ENCODE results near the gene TNFAIP3.
"Not testable (repeated sequence)": the region's sequence is repeated elsewhere in the genome, so short reads cannot be mapped to it uniquely, and the experiment has no call there.

The TNFAIP3 gene

DNA sequence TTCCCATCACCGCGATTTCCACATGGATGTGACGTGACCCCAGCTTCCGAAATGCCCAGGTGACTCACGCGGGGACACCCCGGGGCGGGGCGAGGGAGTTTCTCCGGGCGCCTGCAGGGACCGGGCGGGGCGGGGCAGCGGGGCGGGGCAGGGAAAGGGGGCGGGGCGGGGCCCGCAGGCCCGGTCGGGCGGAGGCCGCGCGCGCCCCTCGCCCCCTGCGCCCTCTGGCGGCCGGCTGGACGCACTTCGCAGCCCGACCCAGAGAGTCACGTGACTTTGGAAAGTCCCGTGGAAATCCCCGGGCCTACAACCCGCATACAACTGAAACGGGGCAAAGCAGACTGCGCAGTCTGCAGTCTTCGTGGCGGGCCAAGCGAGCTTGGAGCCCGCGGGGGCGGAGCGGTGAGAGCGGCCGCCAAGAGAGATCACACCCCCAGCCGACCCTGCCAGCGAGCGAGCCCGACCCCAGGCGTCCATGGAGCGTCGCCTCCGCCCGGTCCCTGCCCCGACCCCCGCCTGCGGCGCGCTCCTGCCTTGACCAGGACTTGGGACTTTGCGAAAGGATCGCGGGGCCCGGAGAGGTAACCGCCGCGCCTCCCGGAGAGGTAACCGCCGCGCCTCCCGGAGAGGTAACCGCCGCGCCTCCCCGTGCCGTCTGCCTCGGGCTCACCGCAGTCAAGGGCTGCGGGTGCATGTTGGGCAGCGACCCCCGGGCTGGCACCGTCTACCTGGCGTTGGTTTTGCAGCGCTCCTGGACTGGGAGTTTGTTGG is at the start of gene TNFAIP3:
TNFAIP3 (plus strand) TSS at position 346 of the 771 bp plus-strand sequence. CDS start 3,969 bp downstream, outside the sequence.
- peak; percentile 97 for DNase-seq

DNA sequence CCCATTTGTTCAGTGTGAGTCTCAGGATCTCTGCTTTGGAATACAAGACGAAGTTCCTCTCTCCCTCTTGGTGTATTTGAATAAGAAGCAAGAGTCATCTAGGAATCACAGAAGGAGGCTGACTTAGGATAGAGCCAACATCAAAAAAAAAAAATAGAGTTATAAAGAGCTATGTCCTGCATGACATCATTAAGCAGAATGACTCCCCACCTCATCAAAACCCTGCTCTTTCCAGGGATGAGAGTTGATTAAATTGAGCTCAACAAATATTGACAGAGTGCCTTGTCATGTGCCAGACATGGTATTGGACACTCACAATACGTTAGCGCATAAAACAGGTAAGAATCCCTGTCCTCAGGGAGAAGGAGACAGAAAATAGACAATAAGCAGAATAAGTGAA is 48.6 kb upstream of the TNFAIP3 start:
- no peak for DNase-seq

DNA sequence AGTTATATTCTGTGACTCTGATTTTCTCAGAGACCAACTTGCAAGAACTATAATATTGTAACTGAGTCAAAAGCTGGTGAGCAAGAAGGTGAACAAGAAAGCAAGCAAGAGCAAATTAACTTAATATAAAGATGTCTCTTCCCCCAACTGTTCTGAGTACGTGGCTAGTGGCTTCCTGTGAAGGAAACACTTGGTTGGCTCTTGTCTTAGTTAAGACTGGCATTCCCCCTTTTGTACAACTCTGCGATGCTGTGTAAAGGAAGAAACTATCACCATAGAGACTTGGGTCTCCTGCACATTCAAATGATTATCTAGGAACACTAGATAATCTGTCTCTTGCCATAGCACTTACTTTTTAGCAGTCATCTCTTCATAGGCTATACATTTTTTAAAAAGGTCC is 47.3 kb upstream of the TNFAIP3 start:
- DNase-seq, result no peak

DNA sequence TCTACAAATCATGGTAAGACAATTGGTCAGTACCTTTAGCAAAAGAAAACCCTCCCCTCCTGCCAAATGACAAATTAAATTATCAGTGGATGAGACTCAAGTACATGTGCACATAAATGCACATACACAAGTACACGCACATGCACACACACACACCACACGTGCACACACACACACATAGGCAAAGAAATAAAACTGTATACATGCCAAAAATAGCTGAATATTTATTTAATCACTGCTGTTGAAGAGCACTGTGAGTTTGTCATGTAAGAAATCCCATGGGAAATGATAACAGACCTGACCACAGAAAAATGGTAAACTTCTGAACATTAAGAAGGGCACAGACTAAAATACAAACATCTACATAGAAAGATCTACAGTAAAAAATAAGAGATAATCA is 46.6 kb upstream of the TNFAIP3 start:
- DNase-seq, result no peak

DNA sequence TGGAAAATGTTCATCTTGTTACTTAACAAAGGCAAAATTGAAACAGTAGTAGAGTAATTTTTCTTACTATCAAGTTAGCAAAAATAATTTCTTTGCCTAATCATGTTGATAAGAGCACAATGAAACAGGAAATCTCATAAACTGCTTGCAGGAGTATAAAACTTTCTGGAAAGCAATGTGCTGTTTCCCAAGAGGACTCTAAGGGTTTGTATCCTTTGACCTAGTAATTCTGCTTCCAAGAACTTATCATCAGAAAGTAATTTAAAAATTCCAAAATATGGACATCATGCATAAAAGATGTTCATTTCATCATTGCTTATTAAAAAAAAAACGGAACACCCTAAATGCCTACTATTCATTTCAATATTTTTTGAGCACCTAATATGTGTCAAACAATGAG is 46.1 kb upstream of the TNFAIP3 start:
- no peak for DNase-seq

DNA sequence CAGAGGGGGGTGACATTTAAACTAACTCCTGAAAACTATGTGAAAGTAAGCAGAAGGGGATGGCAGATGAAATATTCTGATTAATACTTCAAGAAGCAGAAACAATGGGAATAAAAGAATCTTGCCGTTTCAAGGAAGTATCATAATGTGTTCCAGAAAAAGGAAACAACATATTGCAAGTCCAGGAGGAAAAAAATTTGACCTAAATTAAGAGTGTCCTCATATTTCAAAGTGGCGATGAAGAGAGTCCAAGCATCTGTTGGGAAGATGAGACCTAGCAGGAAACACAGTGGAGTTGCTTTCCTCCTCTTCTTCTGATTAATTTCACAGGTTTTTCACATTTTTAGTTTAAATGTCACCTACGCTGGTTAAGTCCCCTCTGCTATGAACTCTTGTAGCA is 45.6 kb upstream of the TNFAIP3 start:
- no peak for DNase-seq

DNA sequence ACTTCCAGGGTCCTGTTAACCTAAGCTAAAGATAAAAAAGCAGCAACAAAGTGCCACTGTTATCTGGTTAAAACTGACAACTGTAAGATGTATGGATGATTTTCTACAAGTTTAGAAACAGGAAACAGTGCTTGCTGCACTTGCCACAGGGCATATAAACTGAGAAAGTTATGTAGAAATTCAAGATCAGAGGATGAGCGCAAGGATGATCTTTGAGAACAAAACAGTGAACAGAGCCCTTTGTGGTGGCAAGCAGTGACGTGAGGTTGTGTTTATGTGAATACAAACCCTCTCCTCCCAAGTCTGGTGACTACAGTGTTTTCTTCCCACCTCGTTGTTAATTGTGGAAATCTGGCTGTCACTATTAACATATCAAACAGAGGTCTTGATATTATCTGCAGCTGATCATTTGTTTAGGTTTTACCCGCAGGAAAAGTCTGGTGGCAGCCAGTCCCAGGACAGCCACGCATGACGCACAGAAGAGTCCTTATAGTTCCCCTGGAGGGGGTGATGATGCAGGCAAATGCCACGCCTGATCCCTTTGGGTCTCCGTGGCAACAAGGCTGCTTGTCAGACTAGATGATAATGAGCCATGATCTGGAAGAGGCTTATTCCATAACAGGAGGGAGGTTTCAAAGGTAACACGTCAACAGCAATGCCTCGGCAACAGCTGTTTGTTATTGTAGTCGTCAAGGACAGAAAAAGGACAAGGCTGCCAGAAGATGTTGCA is 43.1 kb upstream of the TNFAIP3 start:
- peak; percentile 49 for DNase-seq

DNA sequence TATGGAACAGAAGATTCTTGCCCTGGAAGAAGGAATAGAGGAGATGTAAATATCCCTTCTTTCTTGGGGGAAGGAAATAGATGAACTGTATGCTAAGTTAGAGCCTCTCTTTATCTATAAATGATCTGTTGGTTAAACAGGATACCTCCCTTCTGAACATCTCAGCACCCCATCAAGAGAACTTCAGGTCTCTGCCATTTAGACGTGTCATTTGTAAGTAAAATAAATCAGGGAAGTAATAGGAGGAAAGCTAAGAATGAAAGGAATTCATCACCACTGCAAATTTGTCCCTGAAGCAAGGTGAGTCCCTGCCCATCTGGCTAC is 42.5 kb upstream of the TNFAIP3 start:
- DNase-seq, result no peak

DNA sequence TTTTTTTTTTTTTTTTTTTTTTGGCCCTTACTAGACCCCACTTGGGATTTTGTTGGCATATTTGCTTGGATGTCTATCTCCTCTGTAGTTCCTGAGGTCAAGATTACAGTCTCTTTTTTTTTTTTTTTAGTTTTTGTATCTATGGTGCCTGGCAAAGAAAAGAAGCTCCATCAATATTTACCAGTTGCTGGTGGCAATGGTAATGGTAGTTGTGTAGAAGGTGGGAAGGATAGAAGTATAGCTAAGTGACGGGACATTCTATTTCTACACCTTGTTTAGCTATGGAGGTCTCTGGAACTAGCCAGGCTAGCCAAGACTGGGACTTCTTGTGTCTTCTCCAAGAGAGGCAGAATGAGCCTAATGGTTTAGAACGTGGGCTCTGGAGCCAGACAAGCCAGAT is 42.2 kb upstream of the TNFAIP3 start:
- DNase-seq, result no peak

DNA sequence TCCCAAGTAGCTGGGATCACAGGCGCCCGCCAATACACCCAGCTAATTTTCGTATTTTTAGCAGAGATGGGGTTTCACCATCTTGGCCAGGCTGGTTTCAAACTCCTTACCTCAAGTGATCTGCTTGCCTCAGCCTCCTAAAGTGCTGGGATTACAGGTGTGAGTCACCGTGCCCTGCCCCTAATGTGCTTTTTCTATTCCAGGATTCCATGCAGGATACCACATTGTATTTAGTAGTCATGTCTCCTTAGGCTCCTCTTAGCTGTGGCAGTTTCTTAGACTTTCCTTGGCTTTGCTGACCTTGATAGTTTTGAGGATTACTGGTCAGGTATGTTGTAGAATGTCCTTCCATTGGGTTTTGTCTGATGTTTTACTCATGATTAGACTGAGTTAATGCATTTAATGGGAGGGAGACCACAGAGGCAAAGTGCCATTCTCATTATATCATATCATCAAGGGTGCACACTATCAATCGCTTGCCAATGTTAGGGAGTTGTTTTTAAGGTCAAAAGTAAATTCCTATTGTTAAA is 39.6 kb upstream of the TNFAIP3 start:
- no peak for DNase-seq

DNA sequence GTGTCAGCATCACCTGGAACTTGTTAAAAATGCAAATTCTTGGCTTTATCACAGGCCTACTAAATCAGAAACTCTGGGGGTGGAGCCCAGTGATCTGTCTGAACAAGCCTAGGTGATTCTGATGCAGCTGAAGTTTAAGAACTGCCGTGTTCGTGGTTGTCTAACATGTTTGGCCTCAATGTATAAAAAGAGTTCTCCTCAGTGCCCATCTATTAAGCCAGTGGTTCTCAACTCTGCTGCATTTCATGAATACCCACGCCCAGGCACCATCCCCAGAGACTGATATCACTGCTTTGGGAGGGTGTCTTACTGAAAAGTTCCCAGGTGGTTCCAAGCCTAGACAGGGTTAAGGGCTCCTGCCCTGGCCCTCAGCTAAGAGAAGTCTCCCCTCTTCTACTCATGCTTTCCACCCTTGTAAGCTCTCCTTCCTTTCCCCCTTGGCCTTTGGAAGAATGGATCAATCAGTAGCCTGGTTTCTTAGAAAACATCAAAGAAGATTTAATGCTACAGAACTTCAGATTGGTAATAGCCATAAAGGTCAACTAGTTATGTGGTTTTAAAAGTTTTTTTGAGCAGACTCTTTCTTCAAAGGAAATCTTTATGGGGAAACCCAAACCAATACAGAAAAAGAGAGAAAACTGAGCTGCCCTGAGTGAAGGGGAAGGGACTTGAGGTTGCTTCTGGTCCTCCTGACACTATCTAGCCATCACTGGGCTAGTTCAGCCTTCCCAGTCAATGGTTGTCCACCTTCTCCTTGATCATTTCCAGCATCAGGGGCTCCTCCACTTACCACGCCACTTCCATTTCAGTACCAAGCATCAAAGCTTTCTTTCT is 38.9 kb upstream of the TNFAIP3 start:
- DNase-seq, result no peak

DNA sequence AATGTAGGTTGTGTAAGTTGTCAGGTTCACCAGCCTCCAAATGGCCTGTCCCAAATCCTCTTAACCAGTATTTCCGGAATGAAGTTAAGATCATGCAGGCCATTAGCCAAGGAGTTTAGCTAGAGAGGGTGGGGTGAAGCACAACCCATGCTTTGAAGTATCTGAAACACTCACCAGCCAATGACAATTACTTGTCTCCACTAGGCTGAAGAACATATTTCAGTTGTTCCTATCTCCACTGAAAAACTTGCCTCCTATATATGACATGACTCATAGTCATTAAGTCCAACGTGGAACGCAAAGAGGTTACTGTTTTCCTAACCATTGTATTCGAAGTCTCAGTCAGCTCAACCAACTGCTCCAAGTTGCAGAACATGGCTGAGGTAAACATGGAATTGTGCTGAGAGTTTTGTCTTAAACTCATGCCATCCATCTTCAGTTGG is 37.4 kb upstream of the TNFAIP3 start:
- no peak for DNase-seq

DNA sequence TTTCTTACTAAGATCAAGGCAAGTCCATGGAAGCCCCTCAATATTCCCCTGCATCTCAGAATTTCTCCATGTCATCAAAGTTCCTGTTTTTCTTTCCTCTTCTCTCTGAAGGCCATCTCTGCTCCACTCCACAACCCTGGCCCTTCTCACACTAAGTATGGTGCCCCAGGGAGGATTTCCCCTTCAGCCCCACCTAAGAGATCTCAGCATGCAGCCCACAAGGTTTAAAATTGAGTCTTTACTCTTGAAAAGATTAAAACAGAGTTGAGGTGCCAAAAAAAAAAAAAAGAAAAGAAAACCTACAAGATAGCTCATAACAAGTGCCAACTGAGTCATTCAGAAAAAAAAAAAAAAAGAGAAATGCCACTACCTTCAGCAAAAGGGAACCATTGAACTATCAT is 36.5 kb upstream of the TNFAIP3 start:
- no peak for DNase-seq

DNA sequence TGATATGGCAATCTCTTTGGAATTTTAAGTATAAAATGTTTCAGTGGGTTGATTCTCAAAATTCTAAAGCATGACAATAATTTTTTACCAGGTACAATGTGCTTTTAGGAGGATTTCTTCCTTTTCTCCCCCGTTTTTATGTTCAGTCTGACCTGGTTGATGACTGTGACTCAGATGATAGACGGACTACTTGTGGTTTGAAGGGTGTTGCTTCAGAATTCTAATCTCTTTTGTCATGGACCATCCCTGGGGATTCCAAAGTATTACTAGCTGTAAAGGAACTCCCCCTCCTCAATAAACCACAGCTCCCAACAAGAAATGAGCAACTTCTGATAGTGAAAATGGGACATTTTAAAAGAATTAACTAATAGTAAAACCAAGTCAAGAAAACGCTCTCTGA is 34.9 kb upstream of the TNFAIP3 start:
- peak; percentile 70 for DNase-seq

DNA sequence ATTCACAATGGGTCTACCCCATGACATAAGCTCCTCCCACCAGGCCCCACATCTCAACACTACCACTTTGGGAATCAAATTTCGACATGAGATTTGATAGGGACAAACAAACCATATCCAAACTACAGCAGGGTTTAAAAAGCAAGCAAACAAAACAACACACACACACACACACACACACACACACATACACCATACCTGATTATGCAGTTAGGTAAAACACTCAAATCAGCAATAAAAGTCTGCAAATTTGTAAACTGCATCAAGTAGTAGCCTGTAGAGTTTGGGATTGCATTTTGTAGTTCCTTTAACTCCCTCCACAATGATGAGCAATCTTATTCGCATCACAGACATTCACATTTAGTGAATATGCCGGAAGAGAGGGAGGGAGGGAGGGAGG is 32.6 kb upstream of the TNFAIP3 start:
- DNase-seq, result no peak

DNA sequence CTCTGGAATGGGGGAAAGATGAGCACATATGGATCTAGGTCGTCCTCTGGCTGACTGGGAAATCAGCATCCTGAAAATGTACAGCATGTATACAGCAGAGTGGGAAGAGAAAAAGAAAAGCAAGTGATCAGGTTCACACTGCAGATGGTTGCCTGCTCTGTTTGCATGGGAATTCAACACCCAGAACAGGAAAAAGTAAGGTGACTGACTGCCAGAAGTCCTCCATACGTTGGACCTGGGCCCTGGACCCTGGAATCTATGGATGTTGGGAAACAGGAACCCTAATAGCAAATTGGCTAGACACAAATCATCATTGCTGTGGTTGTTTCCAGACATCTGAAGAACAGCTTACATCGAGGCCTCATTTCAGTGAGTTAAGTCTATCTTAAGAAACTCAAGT is 30.3 kb upstream of the TNFAIP3 start:
- DNase-seq, result no peak

DNA sequence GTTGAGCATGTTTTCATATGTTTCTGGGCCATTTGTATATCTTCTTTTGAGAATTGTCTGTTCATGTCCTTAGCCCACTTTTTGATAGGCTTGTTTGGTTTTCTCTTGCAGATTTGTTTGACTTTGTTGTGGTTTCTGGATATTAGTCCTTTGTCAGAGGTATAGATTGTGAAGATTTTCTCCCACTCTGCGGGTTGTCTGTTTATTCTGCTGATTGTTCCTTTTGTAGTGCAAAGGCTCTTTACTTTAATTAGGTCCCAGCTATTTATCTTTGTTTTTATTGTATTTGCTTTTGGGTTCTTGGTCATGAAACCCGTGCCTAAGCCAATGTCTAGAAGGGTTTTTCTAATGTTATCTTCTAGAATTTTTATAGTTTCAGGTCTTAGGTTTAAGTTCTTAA is 29.0 kb upstream of the TNFAIP3 start:
- not testable (repeated sequence) for DNase-seq

DNA sequence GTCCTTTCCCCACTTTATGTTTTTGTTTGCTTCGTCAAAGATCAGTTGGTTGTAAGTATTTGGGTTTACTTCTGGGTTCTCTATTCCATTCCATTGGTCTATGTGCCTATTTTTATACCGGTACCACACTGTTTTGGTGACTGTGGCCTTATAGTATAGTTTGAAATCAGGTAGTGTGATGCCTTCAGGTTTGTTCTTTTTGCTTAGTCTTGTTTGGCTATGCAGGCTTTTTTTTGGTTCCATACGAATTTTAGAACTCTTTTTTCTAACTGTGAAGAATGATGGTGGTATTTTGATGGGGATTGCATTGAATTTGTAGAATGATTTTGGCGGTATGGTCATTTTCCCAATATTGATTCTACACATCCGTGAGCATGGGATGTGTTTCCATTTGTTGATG is 28.5 kb upstream of the TNFAIP3 start:
- not testable (repeated sequence) for DNase-seq

DNA sequence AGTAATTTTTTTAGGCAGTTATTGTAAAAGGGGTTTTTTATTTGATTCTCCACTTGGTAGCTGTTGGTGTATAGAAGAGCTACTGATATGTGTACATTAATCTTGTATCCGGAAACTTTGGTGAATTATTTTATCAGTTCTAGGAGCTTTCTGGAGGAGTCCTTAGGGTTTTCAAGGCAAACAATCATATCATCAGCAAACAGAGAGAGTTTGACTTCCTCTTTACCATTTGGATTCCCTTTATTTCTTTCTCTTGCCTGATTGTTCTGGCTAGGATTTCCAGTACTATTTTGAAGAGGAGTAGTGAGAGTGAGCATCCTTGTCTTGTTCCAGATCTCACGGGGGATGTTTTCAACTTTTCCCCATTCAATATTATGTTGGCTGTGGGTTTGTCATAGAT is 28.0 kb upstream of the TNFAIP3 start:
- peak; percentile 74 for DNase-seq

DNA sequence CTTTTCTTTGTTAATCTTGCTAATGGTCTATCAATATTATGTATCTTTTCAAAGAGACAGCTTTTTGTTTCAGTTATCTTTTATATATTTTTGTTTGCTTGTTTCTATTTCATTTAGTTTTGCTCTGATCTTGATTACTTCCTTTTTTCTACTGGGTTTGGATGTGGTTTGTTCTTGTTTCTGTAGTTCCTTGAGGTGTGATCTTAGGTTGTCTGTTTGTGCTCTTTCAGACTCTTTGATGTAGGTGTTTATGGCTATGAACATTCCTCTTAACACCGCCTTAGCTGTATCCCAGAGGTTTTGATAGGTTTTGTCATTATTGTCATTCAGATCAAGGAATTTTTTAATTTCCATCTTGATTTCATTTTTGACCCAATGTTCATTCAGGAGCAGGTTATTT is 26.8 kb upstream of the TNFAIP3 start:
- DNase-seq, result peak; percentile 46

DNA sequence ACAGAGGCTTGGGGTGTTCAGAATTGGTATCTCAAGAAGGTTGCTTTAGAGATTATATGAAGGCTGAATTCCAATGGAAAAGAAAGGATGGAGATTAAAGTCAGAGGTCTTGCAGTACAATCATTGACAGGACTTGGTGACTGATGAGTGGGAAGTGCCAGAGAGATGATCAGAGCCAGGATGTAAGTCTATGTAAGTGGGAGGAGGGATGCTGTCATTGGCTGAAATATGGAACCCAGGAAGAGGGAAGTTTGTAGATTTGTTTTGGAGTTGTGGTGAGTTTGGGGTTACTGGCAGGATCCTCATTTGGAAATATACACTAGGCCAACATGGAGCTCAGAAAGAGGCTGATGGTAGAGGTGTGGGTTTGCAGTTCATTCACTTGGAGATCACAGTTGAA is 23.8 kb upstream of the TNFAIP3 start:
- no peak for DNase-seq

DNA sequence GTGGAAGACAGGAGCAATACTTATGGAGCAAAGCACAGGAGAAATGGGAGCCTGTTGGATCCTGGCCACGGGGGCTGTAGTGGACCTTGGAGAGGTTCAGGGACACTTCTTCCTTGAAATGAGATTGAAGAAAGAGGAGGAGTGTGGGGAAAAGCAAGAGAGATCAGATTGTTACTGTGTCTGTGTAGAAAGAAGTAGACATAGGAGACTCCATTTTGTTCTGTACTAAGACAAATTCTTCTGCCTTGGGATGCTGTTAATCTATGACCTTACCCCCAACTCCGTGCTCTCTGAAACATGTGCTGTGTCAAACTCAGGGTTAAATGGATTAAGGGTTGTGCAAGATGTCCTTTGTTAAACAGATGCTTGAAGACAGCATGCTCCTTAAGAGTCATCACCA is 22.7 kb upstream of the TNFAIP3 start:
- DNase-seq, result not testable (repeated sequence)

DNA sequence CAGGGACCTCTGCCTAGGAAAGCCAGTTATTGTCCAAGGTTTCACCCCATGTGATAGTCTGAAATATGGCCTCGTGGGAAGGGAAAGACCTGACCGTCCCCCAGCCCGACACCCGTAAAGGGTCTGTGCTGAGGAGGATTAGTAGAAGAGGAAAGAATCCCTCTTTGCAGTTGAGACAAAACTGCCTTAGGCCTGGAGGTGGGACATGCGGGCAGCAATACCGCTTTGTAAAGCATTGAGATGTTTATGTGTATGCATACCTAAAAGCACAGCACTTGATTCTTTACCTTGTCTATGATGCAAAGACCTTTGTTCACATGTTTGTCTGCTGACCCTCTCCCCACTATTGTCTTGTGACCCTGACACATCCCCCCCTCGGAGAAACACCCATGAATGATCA is 22.3 kb upstream of the TNFAIP3 start:
- not testable (repeated sequence) for DNase-seq
